ENCODE data around the gene PLAC9.

- TF ChIP-seq CTCF (IDR thresholded peaks at IDR 0.05; ENCODE audit: low read length) (no peak), EZH2 (optimal IDR thresholded peaks at IDR 0.05; ENCODE audit: low read depth, low read length) (no peak), EZH2phosphoT487 (IDR thresholded peaks at IDR 0.05; ENCODE audit: low read length) (no peak)
Observed at GRCh38 chr10:80144696-80145131, 12.2 kb downstream of the PLAC9 start.

All from MM.1S (cell line).